DND-41 (cell line): ENCODE data around the gene KCTD21.

Source experiments
- ATAC-seq: fragments of 200-7000 bp; cut with Tn5 transposase; 3 replicates; pipeline ENCODE4 v1.9.1; 2021; ENCODE audit warnings: low read depth; ENCODE audit not compliant: insufficient read depth
- DNase-seq: peaks from one replicate; pipeline ENCODE4 v3.0.0-alpha.2; 2020
- H2AFZ ChIP-seq: 2 replicates; pipeline ENCODE4 v1.6.0; 2012; ENCODE audit warnings: low read depth, low read length
- H3K27ac ChIP-seq: 2 replicates; pipeline ENCODE4 v1.5.1; 2012; ENCODE audit warnings: low read length, inconsistent platforms
- H3K27me3 ChIP-seq: fragments of 200-600 bp; sonication (generic); 2 replicates; pipeline ENCODE4 v1.6.0; 2012; ENCODE audit warnings: low read length, mild to moderate bottlenecking, inconsistent platforms; ENCODE audit not compliant: insufficient read depth, poor library complexity
- H3K36me3 ChIP-seq: 2 replicates; pipeline ENCODE4 v1.5.1; 2012; ENCODE audit warnings: low read length, inconsistent platforms; ENCODE audit not compliant: insufficient read depth
- H3K4me1 ChIP-seq: 2 replicates; pipeline ENCODE4 v1.5.1; 2012; ENCODE audit warnings: mild to moderate bottlenecking, low read length; ENCODE audit not compliant: insufficient read depth
- H3K4me2 ChIP-seq: 2 replicates; pipeline ENCODE4 v1.6.0; 2012; ENCODE audit warnings: mild to moderate bottlenecking, moderate library complexity, low read length, inconsistent platforms; ENCODE audit not compliant: insufficient read depth
- H3K4me3 ChIP-seq, 2 experiments: fragments of 200-600 bp in 1 of 2; shearing (Covaris generic) in 1 of 2; 2 replicates each; pipeline ENCODE4 v1.5.1; 2012 to 2016; ENCODE audit warnings: inconsistent platforms in 2 of 2, low read length in 2 of 2, mild to moderate bottlenecking in 2 of 2, low read depth in 1 of 2, moderate library complexity in 1 of 2
- H3K79me2 ChIP-seq: 2 replicates; pipeline ENCODE4 v1.6.0; 2012; ENCODE audit warnings: low read length, inconsistent platforms; ENCODE audit not compliant: insufficient read depth
- H3K9ac ChIP-seq: 2 replicates; pipeline ENCODE4 v1.6.0; 2012; ENCODE audit warnings: low read depth, mild to moderate bottlenecking, inconsistent platforms, low read length, moderate library complexity
- H3K9me3 ChIP-seq: 2 replicates; pipeline ENCODE4 v1.5.1; 2012; ENCODE audit warnings: low read length, moderate library complexity, mild to moderate bottlenecking, inconsistent platforms; ENCODE audit not compliant: insufficient read depth, severe bottlenecking
- H4K20me1 ChIP-seq: 2 replicates; pipeline ENCODE4 v1.6.0; 2012; ENCODE audit warnings: low read length; ENCODE audit not compliant: insufficient read depth
- EZH2 ChIP-seq: IDR thresholded peaks from 3 replicates; pipeline ENCODE4 v1.6.1; 2012; ENCODE audit warnings: borderline replicate concordance, low read depth, mild to moderate bottlenecking, moderate library complexity, low read length, inconsistent platforms; ENCODE audit not compliant: severe bottlenecking
- TF ChIP-seq, protein P1 (sequence below): IDR thresholded peaks from 2 replicates; pipeline ENCODE4 v1.5.1; 2012; ENCODE audit warnings: borderline replicate concordance, low read length, moderate library complexity, mild to moderate bottlenecking; ENCODE audit not compliant: poor library complexity, severe bottlenecking; ENCODE audit errors: extremely low read depth

KCTD21 gene

DNA sequence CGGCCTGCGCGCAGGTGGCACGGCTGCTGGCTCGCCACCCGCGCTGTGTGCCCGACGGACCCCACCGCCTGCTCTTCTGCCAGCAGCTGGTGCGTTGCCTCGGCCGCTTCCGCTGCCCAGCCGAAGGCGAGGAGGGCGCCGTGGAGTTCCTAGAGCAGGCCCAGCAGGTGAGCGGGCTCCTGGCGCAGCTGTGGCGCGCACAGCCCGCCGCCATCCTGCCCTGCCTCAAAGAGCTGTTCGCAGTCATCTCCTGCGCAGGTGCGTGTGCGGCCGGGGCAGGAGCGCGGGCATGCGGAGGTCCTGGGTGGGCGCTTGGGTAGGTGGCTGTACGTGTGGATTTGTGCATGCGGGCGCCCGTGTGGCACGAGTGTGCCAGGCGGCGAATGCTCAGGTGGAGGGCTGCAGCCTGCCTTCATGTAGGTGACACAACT is 8.2 kb upstream of the KCTD21 start:
- TF ChIP-seq EZH2 = no peak
- TF ChIP-seq, protein P1, sequence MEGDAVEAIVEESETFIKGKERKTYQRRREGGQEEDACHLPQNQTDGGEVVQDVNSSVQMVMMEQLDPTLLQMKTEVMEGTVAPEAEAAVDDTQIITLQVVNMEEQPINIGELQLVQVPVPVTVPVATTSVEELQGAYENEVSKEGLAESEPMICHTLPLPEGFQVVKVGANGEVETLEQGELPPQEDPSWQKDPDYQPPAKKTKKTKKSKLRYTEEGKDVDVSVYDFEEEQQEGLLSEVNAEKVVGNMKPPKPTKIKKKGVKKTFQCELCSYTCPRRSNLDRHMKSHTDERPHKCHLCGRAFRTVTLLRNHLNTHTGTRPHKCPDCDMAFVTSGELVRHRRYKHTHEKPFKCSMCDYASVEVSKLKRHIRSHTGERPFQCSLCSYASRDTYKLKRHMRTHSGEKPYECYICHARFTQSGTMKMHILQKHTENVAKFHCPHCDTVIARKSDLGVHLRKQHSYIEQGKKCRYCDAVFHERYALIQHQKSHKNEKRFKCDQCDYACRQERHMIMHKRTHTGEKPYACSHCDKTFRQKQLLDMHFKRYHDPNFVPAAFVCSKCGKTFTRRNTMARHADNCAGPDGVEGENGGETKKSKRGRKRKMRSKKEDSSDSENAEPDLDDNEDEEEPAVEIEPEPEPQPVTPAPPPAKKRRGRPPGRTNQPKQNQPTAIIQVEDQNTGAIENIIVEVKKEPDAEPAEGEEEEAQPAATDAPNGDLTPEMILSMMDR = no peak
- ATAC-seq = no peak

DNA sequence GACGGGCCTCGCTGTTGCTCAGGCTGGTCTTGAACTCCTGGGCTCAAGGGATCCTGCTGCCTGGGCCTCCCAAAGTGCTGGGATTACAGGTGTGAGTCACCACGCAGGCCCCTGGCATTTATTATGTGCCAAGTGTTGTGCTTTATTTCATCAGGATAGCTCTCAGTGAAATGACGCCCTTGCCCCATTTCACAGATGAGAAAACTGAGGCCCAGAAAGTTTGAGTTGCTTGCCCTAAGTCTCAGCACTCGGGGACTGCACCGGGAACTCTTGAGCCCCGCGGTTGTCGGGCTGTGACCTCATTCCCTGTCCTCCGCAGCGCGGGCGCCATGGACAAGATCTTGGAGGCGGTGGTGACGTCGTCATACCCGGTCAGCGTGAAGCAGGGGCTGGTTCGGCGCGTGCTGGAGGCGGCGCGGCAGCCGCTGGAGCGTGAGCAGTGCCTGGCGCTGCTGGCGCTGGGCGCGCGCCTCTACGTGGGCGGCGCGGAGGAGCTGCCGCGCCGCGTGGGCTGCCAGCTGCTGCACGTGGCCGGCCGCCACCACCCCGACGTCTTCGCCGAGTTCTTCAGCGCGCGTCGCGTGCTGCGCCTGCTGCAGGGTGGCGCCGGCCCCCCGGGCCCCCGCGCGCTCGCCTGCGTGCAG is 7.6 kb upstream of the KCTD21 start:
- TF ChIP-seq, protein P1 = no peak
- no peak overlapping the region for H2AFZ ChIP-seq
- no peak overlapping the region for H3K27ac ChIP-seq
- no peak for DNase-seq
- H4K20me1 ChIP-seq = 0 out of 2 replicates have a peak, but pooled peaks cover 4% of the 10 kb centered on the region
- H3K36me3 ChIP-seq = peaks cover 45% of the 10 kb centered on the region
- no peak overlapping the region for H3K4me3 ChIP-seq
- H3K9me3 ChIP-seq = no peaks in the 10 kb centered on the region
- ATAC-seq = no peak
- H3K9ac ChIP-seq = no peak overlapping the region
- no peaks in the 10 kb centered on the region for H3K27me3 ChIP-seq
- H3K79me2 ChIP-seq = peaks cover 35% of the 10 kb centered on the region
- peaks cover 25% of the 10 kb centered on the region for H3K4me1 ChIP-seq
- no peak overlapping the region for H3K4me2 ChIP-seq

More for the DNA sequence above, 8.2 kb upstream of the KCTD21 start:
- Histone ChIP-seq H3K9me3 (no peaks in the 10 kb centered on the region), H3K4me3 (no peak overlapping the region), H3K27ac (no peak overlapping the region), H2AFZ (no peak overlapping the region), H3K4me2 (no peak overlapping the region), H3K79me2 (peaks cover 30% of the 10 kb centered on the region), H4K20me1 (0 out of 2 replicates have a peak, but pooled peaks cover 4% of the 10 kb centered on the region), H3K4me1 (peaks cover 26% of the 10 kb centered on the region), H3K9ac (no peak overlapping the region), H3K27me3 (no peaks in the 10 kb centered on the region), H3K36me3 (peaks cover 48% of the 10 kb centered on the region)
- DNase-seq = no peak

DNA sequence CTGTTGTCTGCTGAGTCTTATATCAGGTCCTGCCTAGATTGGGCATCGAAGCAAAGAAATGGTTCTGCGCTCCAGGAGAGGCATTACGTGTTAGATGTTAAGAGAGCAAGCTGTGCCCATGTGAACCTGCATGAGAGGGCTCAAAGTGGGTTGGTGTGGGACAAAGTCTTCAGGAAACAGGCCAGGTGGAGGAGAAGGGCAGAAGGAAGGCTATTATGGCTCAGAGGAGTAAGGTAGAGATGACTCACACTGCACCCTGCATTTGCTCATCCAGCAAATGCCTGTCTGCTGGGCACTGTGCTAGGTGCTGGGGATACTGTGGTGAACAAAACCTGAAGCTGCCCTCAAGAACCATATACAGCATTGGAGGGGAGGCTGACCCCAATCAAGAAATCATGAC is 6.1 kb upstream of the KCTD21 start:
- H3K36me3 ChIP-seq = peaks cover 30% of the 10 kb centered on the region
- DNase-seq (no peak), ATAC-seq (no peak)
- H3K27me3 ChIP-seq = no peaks in the 10 kb centered on the region
- peaks cover 31% of the 10 kb centered on the region for H3K4me1 ChIP-seq
- H3K4me3 ChIP-seq = no peak overlapping the region
- TF ChIP-seq, protein P1 = no peak
- TF ChIP-seq EZH2 = no peak
- peaks cover 51% of the 10 kb centered on the region for H3K79me2 ChIP-seq
- H2AFZ ChIP-seq = no peak overlapping the region
- H4K20me1 ChIP-seq = 0 out of 2 replicates have a peak, but pooled peaks cover 4% of the 10 kb centered on the region
- peak overlapping the region; percentile 3; the same call in 1 of the 2 replicates for H3K9ac ChIP-seq
- no peak overlapping the region for H3K4me2 ChIP-seq
- H3K27ac ChIP-seq = peak overlapping the region; percentile 45
- no peaks in the 10 kb centered on the region for H3K9me3 ChIP-seq
